B cell (primary cell): ENCODE measurements around the gene ULK4.

ENCODE experiments used
- EZH2 ChIP-seq: IDR thresholded peaks from 2 replicates; pipeline ENCODE4 v1.6.1; 2012; ENCODE audit warnings: borderline replicate concordance, low read depth, mild to moderate bottlenecking, moderate library complexity, low read length; ENCODE audit not compliant: insufficient read depth, poor library complexity, severe bottlenecking
- TF ChIP-seq, protein P1 (sequence below): fragments of 200-600 bp; IDR thresholded peaks from one replicate; pipeline ENCODE4 v1.8.0; 2022; ENCODE audit warnings: antibody characterized with exemption, mild to moderate bottlenecking

DNA sequence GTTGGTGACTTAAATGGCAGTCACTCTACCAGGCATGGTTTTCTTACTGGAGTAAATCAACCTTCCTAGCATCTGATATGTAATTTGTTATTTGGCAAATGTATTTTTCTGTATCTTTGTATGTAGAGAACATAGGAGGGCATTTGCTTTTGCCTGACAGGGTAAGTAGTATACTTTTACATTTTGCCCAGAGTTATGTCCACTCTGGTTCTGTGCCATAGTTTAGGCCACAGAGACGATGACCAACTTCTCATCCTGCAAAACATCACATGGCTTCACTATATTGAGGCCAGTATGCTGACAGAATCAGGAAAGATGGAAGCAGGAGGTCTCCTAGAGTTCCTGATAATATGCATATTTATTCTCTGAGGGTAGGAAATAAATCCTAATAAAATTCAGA is 23.1 kb upstream of the ULK4 start:
- TF ChIP-seq, protein P1, sequence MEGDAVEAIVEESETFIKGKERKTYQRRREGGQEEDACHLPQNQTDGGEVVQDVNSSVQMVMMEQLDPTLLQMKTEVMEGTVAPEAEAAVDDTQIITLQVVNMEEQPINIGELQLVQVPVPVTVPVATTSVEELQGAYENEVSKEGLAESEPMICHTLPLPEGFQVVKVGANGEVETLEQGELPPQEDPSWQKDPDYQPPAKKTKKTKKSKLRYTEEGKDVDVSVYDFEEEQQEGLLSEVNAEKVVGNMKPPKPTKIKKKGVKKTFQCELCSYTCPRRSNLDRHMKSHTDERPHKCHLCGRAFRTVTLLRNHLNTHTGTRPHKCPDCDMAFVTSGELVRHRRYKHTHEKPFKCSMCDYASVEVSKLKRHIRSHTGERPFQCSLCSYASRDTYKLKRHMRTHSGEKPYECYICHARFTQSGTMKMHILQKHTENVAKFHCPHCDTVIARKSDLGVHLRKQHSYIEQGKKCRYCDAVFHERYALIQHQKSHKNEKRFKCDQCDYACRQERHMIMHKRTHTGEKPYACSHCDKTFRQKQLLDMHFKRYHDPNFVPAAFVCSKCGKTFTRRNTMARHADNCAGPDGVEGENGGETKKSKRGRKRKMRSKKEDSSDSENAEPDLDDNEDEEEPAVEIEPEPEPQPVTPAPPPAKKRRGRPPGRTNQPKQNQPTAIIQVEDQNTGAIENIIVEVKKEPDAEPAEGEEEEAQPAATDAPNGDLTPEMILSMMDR, result no peak
- TF ChIP-seq EZH2, result no peak
